Liver (tissue), 3 donors: ENCODE measurements around the gene TCERG1L.

Source experiments
- ATF3 ChIP-seq: IDR thresholded peaks from 2 replicates; pipeline ENCODE4 v1.6.1; 2016; ENCODE audit warnings: antibody characterized with exemption
- CTCF ChIP-seq: fragments of 150-350 bp; IDR thresholded peaks from 2 replicates; pipeline ENCODE4 v1.5.1; 2017; ENCODE audit warnings: improper control_type of control experiment, low read depth, low read length; ENCODE audit not compliant: missing input control
- GABPA ChIP-seq, 2 donors: IDR thresholded peaks in 1 of 2; conservative IDR thresholded peaks in 1 of 2; 2 replicates each; pipeline ENCODE4 v1.6.1; 2016; ENCODE audit warnings: antibody characterized with exemption in 2 of 2, mild to moderate bottlenecking in 1 of 2, moderate library complexity in 1 of 2
- MAX ChIP-seq: IDR thresholded peaks from 2 replicates; pipeline ENCODE4 v1.6.1; 2016; ENCODE audit warnings: antibody characterized with exemption
- donor health status: healthy.
- donor health status: healthy.

- no peak for TF ChIP-seq CTCF
- TF ChIP-seq GABPA (IDR thresholded peaks at IDR 0.05 in 1 of 2, conservative IDR thresholded peaks at IDR 0.05 in 1 of 2), result no peak
- TF ChIP-seq ATF3, result no peak
- no peak for TF ChIP-seq MAX
Measured at GRCh38 chr10:131075218-131075770, 236.2 kb downstream of the TCERG1L start.
